NCI-H526 (cell line): ENCODE data around the gene LYRM4.

Experiments used
- DNase-seq, 2 experiments: peaks; one replicate each; lab custom pipeline; 2025; lab: John Stamatoyannopoulos, UW

The LYRM4 gene

DNA sequence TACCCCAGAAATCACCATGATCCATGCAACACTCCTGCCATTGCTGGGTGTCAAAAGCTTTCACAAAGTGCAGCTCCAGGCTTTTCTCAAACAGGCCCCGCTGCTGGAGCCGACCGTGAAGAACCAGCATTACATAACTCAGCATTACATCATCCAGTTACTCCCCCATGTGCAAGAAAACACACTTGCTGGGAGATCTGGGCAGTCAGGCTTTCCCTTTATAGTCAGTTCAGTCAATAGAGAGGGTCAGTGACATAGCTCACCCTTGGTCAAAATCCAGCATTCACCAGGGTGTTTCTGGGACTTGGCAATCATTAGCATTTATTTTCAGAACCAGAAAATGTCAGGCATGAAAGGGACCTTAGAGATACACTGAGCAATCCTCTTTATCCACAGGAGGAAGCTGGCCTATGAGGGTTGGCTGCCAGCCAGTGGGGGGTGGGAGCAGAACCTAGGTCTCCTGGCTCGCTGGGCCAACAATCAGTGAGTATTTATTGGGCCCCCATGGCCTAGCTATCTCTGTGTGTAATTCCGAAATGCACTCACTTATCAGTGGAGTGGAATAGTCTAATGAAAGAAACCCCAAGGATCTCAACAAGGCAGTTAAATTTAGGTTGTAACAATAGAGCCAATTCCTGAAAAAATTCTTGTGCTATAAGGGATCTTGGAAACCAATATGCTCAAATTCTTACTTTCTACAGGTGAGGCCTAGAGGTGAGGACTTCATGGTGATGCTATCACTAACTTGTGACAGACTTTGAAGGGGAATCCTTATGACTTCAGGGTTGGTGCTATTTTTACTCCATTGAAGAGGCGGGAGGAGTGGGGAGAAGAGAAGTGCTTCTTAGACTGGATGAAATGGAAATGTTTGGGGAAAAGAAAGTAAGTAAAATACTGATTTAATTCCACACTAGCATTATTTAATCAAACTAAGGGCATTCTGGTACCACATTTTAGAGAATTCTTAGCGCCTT lies 54.6 kb downstream of the LYRM4 start:
- no peak for DNase-seq

- no peak for DNase-seq
Observed at GRCh38 chr6:5205035-5205507, 55.7 kb downstream of the LYRM4 start.

DNA sequence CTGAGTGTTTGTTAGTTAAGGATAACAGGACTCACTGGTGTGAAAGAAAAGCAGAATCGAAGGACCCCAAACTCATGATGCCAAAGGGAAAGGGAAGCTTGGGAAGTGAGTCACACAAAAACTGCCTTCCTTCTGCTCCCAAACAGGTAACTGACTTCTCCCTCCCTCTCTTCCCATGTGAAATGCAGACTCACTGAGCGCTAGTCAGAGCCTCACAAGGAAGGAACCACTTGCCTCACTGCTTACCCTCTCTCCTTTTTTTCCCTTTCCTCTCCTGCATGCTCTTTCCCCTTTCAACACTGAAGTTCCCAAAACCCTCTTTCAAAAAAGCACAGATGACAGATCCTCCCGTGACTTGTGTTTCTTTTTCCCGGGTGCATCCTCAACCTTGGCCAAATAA lies 56.4 kb downstream of the LYRM4 start:
- no peak for DNase-seq

- DNase-seq: peak; percentile 45 to 71
Observed at GRCh38 chr6:5203546-5203945, 57.2 kb downstream of the LYRM4 start.

DNA sequence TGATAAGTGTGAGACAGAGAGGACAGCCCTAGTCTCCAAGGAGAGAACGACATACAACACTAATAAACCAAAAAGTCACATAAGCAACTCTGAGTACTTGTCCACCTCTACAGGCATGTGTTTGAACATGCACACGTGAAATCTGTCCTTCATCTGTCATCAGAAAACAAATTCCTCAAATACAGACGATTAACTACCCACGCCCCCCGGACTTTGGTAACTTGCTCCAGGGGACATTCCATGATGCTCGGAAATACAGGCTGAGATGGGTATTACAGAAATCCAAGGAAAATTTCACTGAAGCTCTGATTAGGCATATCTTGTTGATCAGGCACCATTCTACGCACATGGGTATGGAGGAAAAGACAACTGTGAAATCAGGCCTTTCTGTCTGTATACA lies 57.8 kb downstream of the LYRM4 start:
- no peak for DNase-seq

DNA sequence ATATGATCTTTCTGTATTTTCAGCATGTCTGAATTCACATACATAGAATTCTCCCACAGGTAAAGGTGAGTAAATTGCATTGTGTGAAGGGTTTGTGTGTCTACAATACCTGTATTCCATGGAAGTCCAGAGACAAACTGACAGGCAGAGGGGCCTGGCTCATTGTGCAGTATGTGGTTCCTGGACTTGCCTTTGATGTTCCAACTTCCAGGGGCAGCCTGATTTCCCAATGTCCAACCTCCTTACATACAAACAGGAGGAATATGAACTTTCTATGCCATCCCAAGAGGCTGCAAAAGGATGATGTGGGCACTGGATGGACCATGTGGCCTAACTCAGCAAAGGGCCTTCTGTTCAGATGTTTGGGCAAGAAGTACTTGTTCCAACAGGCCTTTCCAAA lies 58.5 kb downstream of the LYRM4 start:
- no peak for DNase-seq

DNA sequence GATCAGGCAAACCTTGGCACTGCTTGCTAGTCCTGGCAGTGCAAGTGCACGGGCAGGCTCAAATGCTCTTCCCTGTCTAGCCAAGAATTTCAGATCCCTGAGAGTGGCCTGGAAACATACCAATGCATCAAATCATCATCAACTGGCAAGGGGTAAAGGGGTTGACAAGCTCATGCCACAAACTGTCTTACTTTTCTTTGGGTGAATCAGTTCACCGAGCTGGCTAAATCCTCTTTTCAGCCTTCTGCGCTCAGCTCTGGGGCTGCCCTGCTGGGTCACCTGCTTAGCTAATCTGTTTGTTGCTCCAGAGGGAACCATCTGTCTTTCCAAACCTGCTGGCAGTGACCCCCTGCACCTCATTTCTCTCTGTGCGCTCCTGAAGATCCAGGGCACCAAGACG lies 59.5 kb downstream of the LYRM4 start:
- no peak for DNase-seq

GRCh38 chr6:5199702-5200101 lies 61.0 kb downstream of the LYRM4 start:
- DNase-seq: no peak

- no peak for DNase-seq
Observed at GRCh38 chr6:5199283-5199682, 61.5 kb downstream of the LYRM4 start.

GRCh38 chr6:5197084-5197483 lies 63.7 kb downstream of the LYRM4 start:
- DNase-seq: no peak

DNA sequence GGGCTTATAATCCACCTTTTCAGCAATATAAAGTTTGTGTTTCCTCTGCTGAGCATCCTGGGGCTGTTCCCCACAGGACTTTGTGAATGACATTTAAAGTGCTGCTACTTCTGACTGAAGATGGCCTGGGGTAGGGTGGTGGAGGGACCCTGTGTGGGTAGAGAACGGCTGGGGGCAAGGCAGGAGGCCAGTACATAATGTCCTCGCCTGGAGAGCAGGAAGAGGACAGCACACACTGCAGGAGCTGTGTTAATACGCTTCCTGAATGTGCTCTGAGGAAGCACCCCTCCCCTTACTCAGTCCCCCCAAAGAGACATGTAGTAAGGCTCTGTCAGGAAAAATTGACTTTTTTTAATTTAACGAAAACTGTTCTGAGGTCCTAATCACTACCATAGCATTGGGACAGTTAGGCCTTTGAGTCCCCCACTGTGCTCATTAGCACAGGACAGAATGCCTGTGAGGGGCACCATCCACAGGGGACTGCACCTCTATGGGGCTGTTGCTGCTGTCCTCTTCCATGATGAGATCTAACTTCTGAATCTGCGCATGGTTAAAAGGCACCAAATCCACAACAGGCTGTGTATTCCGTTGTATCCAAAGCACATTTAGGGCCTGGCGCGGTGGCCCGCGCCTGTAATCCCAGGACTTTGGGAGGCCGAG lies 68.5 kb downstream of the LYRM4 start:
- DNase-seq: no peak

DNA sequence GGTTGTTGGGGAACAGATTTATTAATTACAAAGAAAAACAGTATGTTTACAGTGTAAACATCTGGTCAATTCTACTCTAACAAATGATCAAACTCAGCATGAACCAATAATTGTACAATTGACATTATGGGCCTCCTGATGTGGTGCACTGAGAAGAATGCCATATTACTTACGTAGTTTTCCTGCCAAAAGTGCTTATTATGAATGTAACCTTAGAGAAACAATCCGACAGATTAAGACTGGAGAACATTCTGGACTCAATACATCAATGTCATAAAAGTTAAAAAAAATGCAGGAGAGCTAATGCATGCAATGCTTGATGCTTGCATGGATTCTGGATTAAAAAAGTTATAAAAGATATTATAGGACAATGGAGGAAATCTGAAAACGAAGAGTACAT lies 69.0 kb downstream of the LYRM4 start:
- no peak for DNase-seq

DNA sequence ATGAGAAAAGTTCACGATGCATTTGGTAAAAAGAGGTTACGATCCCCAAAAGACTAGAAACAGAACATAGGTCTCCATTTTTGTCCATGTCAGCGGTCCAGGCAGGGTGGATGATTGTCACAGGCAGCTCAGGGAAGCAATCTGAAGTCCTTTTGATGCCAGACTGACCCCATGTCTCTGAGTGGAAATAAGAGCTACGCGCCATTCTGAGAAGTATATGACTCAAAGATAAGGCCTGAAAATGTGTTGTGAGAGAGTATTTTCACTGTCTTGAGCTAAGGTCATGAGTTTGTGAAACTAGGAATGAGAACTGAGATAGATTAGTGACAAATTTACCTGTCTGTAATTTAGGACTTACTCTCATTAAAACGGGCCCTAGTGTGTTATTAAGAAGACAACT lies 69.5 kb downstream of the LYRM4 start:
- DNase-seq: no peak

GRCh38 chr6:5190507-5190906 lies 70.2 kb downstream of the LYRM4 start:
- no peak for DNase-seq

GRCh38 chr6:5188646-5189045 lies 72.1 kb downstream of the LYRM4 start:
- no peak for DNase-seq

GRCh38 chr6:5184878-5185277 lies 75.9 kb downstream of the LYRM4 start:
- DNase-seq: no peak

GRCh38 chr6:5184218-5184617 lies 76.5 kb downstream of the LYRM4 start:
- no peak for DNase-seq

DNA sequence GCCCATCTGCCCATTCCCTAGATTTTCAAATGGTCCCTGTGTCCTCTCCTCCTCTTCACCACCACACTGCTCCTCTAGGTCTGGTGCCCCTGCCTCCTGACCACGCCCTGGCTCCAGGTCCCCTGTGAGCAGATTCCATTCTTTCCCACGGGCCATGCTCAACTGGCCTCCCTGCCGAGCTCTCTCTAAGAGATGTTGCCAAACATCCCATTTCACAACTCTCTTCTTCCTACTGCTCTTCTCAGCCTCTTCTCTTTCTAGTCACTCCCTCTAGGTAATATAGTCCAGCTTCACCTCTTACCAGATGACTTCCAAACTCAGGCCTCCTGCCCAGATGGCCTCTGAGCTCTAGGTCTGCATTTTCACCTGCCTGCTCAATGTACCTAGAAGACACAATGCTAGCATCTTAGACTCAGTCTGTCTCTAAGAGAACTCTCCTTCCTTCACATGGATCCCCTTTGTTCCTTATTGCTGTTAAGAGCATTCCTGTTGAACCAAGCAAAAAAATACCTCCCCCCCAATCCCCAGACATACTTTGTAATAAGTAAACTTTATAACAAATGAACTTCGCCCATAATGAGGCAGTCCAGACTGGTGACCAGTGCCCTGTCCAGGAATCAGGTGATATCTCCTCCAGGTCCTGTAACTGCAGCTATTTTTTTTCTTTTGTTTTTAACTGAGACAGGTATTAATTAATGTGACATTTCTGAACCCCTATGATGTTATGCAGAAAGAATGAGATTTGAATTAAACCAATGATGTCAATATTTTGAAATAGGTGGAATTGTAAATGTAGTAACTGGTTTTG lies 79.0 kb downstream of the LYRM4 start:
- DNase-seq: no peak

- DNase-seq: no peak
Observed at GRCh38 chr6:5180636-5181035, 80.1 kb downstream of the LYRM4 start.

GRCh38 chr6:5179917-5180316 lies 80.8 kb downstream of the LYRM4 start:
- DNase-seq: no peak

DNA sequence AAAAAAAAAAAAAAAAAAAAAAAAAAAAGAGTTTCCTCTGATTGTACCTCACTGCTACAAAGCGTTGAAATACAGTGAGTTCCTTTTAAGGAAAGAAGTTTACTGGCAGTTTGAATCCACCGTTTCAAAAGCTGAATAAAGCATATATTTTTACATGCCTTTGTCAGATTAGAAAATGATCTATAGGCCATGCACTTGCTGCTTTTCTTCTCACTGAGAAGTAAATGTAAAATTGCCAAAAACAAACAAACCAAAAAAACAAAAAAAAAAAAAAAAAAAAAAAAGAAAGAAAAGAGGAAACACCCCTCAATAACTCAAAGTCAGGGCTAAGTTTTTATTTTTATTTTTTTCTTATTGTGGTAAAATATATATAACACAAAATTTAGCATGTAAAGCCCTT lies 81.9 kb downstream of the LYRM4 start:
- no peak for DNase-seq

GRCh38 chr6:5175635-5176034 lies 85.1 kb downstream of the LYRM4 start:
- DNase-seq: no peak
